GM12864 (cell line): Measurements from ENCODE around the gene AQP2.

Experiments
- DNase-seq: peaks from one replicate; pipeline ENCODE4 v3.0.0-alpha.2; 2011; ENCODE audit warnings: low read depth
- H3K4me3 ChIP-seq: 2 replicates; pipeline ENCODE4 v1.5.1; 2011; ENCODE audit warnings: mild to moderate bottlenecking, low read depth, low read length, control low read depth
- TF ChIP-seq, protein P1 (sequence below): IDR thresholded peaks from 2 replicates; pipeline ENCODE4 v1.5.1; 2011; ENCODE audit warnings: low read depth, mild to moderate bottlenecking, moderate library complexity, low read length, control low read depth, inconsistent platforms; ENCODE audit errors: missing control alignments

The AQP2 gene

DNA sequence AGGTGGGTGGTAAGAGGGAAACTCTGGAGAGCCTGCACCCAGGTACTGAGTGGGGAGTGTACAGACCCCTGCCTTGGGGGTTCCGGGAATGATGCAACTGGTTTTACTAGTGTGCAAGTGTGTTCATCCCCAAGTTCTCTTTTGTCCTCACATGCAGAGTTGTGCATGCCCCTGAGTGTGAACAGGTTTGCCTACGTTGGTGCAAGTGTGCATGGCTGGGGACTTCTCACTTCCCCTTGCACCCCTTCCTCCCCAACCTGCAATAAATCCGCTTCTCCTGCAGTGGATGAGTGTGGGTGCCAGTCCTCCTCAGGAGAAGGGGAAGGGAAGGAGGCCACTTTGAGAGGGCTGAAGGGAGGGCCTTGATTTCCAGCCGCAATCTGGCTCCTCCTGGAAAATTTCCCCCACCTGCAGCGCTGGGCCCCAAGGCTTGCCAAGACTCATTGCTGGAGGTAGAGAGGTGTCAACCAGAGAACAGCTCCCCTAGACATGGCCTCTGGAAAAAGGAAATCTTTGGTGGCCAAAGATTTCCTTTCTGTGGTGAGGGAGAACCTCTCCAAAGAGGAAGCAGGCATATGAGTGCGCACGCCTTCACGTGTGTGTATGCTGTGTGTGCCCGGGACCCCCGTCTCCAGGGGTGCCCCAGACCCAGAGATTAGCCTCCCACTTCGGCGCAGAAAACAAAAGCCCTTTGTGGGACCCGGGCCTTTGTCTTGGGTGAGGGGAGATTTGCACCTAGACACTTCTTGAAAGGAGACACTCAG, 5.5 kb downstream of the AQP2 start:
- DNase-seq = no peak
- H3K4me3 ChIP-seq = no peak overlapping the region
- TF ChIP-seq, protein P1, sequence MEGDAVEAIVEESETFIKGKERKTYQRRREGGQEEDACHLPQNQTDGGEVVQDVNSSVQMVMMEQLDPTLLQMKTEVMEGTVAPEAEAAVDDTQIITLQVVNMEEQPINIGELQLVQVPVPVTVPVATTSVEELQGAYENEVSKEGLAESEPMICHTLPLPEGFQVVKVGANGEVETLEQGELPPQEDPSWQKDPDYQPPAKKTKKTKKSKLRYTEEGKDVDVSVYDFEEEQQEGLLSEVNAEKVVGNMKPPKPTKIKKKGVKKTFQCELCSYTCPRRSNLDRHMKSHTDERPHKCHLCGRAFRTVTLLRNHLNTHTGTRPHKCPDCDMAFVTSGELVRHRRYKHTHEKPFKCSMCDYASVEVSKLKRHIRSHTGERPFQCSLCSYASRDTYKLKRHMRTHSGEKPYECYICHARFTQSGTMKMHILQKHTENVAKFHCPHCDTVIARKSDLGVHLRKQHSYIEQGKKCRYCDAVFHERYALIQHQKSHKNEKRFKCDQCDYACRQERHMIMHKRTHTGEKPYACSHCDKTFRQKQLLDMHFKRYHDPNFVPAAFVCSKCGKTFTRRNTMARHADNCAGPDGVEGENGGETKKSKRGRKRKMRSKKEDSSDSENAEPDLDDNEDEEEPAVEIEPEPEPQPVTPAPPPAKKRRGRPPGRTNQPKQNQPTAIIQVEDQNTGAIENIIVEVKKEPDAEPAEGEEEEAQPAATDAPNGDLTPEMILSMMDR = no peak

DNA sequence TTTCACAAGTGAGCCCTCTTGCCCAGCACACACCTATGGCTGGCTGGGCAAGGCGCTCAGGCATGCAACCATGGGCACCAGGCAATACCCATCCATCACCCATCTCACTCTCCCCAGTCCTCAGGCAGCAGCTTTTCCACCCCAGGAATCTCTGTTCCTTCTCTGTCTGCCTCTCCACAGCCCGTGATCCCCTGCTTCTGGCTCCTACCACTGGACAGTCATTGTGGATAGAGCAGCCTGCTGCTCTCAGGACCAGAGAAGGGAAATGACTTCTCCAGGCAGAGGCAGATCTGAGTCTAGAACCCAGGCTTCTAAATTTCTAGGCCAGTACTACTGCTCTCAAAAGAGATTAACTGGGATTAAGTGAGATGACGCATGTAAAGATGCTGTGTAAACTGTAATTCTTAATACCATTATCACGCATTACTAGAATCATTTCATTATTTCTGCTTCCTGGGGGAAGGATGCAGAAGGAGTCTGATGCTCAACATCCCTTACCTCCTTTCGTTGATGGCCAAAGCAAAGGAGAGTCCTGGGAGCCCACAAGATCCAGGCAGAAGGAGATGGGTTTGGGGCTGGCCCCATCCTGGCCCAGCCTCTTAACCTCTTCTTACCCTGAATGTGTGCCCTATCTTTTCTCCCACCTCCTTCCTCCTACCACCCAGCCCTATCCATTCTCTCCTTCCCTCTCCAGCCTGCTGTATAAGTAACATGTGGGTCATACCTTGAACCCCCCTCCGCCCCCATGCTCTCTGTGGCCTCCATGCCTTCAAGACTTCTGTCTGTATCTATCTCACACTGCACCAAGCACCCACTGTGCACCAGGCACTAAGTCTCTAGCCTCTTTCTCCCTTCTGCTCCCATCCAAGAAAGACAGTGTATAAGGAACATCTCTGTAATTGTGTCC, 6.4 kb downstream of the AQP2 start:
- no peak for DNase-seq
- TF ChIP-seq, protein P1 = no peak
- no peak overlapping the region for H3K4me3 ChIP-seq

DNA sequence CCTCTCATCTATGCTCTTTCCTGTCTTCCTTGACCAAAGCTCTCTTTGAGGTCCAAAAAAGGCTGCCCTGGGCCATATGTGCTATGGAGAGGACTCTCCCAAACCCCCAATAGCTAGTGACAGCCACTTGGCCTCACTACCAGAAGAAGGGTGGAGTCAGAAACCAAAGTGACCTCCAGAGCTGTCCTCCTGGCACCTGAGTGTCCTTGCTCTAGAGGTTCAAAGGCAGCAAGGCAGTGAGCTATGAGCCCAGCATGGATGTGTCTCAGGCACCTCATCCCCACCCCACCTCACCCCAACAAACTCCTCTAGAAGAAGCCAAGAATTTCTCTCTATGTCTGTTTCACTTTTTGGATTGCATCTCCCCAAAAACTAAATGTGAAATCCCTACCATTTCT, 7.0 kb downstream of the AQP2 start:
- TF ChIP-seq, protein P1 = no peak
- H3K4me3 ChIP-seq = no peak overlapping the region
- no peak for DNase-seq

DNA sequence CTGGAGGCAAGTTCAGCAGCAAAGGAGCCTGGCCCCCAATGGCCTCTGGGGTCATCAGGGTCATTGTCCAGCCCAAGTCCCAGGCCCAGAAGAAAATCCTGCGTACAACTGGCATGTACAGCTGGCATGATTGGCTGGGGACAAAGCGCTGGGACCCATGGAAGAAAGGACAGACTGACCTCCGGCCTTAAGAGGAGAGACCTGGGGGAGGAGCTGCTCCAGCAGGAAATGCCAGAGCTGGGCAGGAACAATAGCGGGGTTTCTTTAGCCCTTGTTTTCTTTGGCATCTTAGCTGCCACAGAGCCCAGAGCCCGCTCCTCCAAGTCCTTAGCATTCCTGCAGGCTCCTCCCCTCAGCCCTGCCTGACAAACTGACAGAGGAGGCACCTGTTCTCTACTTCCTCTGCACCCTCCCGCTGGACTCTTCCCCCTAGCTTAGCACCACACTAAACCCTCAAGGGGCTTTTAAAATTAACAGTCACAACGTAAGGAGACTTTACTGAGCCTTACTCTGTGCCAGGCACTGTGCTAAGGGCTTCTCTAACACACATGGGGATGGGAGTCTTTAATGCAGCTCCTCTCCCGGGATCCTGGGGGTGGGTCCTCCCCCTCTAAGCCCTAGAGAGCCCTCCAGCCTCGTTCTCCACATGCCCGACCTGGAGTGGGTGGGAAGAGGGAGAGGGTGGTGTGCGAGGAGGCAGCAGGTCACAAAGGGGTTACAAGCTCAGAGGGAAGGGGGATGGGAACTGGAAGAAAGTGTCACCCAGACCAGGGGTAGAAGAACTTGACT, 9.3 kb downstream of the AQP2 start:
- H3K4me3 ChIP-seq = no peak overlapping the region
- no peak for DNase-seq

DNA sequence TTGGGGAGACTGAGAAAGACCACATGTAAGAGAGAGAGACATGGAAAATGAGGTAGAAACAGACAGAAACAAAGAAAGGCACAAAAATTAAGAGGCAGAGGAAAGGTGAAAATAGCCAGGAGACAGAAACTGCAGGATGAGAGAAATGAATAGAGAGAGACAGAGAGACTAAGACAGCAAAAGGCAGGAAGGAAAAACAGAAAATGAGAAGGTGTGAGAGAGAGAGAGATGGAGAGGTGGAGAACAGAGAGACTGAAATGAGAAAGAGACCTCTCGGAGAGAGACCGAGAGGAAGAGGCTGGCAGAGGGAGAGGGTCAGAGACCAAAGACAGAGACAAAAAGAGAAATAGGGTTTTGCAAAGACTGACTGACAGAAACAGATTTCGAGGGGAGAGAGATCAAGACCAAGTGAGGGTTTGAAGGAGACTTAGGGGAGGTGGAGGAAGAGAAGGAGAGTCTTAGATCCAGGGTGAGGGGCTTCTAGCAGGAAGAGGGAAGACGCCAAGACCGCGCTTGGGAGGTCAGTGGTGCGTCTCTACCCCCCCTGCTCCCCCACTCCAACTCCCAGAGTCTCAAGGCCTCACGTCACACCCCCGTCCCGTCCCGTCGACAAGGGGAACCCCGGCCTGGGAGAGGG, 10.1 kb downstream of the AQP2 start:
- H3K4me3 ChIP-seq = no peak overlapping the region
- DNase-seq = no peak

More for the DNA sequence above, 9.3 kb downstream of the AQP2 start:
- TF ChIP-seq, protein P1 = no peak

More for the DNA sequence above, 10.1 kb downstream of the AQP2 start:
- TF ChIP-seq, protein P1 = no peak
